HG03565 (cell line): Measurements from ENCODE around the gene C4A.
"Not testable (repeated sequence)": the region's sequence is repeated elsewhere in the genome, so short reads cannot be mapped to it uniquely, and the experiment has no call there.

Experiments used
- ATAC-seq: cut with Tn5 transposase; IDR thresholded peaks from one replicate; pipeline ENCODE4 v1.9.1; 2021; ENCODE audit warnings: mild to moderate bottlenecking, moderate library complexity; ENCODE audit not compliant: unreplicated experiment

The C4A gene

GRCh38 chr6:32047539-32047854 is 65.6 kb downstream of the C4A start:
- no peak for ATAC-seq

DNA sequence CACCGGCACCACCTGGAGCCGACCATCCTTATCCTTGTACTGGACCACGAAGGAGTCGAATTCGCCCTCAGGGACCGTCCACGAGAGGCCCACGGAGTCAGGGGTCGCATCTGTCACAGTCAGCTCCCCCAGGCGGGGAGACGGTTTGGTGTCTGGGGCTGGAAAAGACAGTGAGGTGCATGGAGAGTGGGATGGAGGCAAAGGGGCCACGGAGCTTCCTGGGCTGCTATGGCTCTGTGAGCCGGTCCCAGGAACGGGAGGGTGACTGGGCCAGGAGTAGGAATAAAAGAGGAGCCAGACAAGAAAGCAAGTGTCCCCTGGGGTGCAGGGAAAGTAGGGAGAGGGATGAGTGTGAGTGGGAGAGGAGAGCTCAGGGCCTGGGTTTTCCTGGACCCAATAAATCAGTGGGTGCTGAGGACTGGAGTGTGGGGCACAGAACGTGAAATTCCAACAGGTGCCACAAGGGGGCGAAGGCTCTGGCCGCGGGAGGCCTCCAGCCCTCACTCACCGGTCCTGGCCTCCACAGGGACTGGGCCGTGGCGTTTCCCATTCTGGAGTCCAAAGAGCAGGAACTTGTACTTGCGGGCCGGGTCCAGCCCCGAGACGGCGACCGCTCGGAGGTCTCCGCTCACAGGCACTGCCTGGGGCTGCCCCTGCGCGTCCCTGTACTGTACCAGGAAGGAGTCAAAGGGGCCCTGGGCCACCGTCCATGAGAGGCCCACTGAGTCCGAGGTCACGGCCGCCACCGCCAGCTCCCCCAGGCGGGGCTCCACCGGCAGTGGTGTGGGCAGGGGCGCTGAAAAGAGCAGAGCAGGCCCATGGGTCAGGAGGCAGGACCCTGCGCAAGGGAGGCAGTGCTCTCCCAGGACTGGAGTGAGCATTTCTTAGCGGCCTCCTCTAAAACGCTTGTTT is 66.3 kb downstream of the C4A start:
- no peak for ATAC-seq

DNA sequence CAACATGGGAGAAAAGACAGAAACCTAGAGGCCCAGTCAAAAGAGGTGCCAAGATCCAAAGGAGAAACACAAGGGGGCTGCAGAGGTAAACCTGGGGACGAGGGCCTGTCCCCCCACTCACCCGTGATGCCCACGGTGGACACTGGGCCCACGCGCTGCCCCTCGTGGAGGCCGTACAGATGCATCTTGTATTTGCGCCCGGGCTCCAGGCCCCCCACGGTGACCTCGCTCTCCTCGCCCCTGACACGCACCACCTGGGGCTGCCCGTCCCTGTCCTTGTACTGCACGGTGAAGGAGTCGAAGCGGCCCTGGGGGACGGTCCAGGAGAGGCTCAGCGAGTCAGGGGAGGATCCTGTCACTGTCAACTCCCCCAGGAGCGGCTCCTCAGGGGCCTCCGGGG is 67.3 kb downstream of the C4A start:
- ATAC-seq: not testable (repeated sequence)

- ATAC-seq: not testable (repeated sequence)
Measured at GRCh38 chr6:32049736-32050135, 67.9 kb downstream of the C4A start.

- no peak for ATAC-seq
Measured at GRCh38 chr6:32050562-32050961, 68.7 kb downstream of the C4A start.
